GM23248 (cell line): Measurements from ENCODE around the gene ANGPTL4.

ENCODE experiments used
- EZH2 ChIP-seq: fragments of 200-600 bp; sonication (generic); IDR thresholded peaks from 2 replicates; pipeline ENCODE4 v1.6.1; 2018; ENCODE audit warnings: antibody characterized with exemption, mild to moderate bottlenecking; ENCODE audit not compliant: insufficient read depth, poor library complexity, severe bottlenecking
- EZH2phosphoT487 ChIP-seq: fragments of 200-600 bp; sonication (generic); IDR thresholded peaks from 2 replicates; pipeline ENCODE4 v1.6.1; 2018; ENCODE audit warnings: antibody characterized with exemption, moderate library complexity, mild to moderate bottlenecking, low read depth; ENCODE audit not compliant: insufficient read depth

DNA sequence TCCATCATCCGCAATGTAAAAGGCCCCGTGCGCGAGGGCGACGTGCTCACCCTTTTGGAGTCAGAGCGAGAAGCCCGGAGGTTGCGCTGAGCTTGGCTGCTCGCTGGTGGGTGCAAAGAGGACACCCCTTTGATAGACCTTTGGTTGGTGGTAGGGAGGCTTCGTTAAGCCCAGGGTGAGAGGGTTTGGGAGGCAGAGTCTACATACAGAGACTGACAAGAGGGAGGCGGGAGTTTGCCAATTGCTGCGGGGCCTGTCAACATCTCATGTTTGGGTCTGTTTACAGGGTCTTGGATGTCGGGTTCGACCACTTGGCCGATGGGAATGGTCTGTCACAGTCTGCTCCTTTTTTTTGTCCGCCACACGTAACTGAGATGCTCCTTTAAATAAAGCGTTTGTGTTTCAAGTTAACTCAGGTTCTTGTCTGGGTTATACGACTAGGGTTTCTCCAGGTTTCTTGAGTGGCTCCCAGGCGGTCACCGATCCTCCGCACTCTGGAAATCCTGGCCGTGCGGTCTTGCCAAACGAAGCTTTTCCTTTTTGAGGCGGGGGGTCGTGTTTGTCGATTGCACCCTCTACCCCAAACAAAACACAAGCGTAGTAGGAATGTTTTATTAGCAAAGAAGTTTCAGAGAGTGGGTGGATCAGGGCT is 41.8 kb upstream of the ANGPTL4 start:
- TF ChIP-seq EZH2, result no peak
- TF ChIP-seq EZH2phosphoT487, result no peak
